Muscle layer of colon (tissue), 2 donors: ENCODE measurements around the gene PSMB10.
"Not testable (repeated sequence)": the region's sequence is repeated elsewhere in the genome, so short reads cannot be mapped to it uniquely, and the experiment has no call there.

Experiments used
- H3K27ac ChIP-seq: one replicate; pipeline ENCODE4 v1.7.0; 2013; ENCODE audit warnings: low read depth, mild to moderate bottlenecking, low read length, moderate library complexity
- H3K27me3 ChIP-seq, 2 donors: one replicate each; pipeline ENCODE4 v1.7.0; 2013; ENCODE audit warnings: low read length in 2 of 2, mild to moderate bottlenecking in 2 of 2; ENCODE audit not compliant: insufficient read depth in 2 of 2, control insufficient read depth in 1 of 2
- H3K36me3 ChIP-seq: one replicate; pipeline ENCODE4 v1.7.0; 2013; ENCODE audit warnings: mild to moderate bottlenecking, low read length; ENCODE audit not compliant: insufficient read depth
- H3K4me1 ChIP-seq: one replicate; pipeline ENCODE4 v1.7.0; 2013; ENCODE audit warnings: mild to moderate bottlenecking, low read length; ENCODE audit not compliant: insufficient read depth
- H3K4me3 ChIP-seq, 2 donors: one replicate each; pipeline ENCODE4 v1.7.0; 2013; ENCODE audit warnings: low read length in 2 of 2, low read depth in 1 of 2, mild to moderate bottlenecking in 1 of 2, moderate library complexity in 1 of 2
- H3K9ac ChIP-seq: one replicate; pipeline ENCODE4 v1.7.0; 2013; ENCODE audit warnings: low read length
- H3K9me3 ChIP-seq: one replicate; pipeline ENCODE4 v1.7.0; 2013; ENCODE audit warnings: mild to moderate bottlenecking, low read length
- donor health status: abdominal sarcoma.
- donor health status: Adenocarcinoma of cecum.

Gene PSMB10

DNA sequence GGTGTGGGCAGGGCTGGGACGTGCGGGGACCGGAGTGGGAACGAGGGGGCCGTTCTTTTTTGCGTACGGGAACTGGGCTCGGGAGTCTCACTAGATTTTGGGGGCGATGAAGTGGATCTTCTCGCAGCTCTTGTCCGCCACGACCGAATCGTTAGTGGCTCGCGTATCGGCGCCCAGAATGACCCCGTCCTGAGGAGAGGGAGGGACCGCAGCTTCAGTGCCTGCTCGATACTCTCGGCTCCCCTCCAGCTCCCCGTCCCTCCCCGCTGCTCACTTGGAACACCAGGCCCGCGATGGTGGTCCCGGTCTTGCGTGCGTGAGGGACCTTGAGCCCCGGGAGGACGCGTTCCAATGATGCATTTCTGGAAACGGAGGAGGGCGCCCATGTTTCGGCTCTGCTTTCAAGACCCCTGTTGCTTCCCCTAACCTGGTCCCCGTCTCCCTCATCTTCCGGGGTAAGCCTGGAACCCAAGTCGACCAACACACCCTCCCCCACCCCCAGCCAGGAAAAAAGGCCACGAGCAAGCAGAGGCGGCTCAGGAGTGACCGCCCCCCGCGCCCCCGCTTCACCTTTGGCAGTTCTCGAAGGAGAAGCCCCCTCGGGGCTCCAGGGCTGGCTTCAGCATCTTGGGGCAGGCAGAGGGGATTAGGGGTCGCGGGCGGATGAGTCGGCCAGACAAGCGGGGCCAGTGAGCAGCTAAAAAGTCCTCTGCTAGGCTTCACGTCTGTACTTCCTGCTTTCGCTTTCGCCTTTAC lies at the start of gene PSMB10:
PSMB10 (minus strand) TSS at position 727 of the 756 bp plus-strand sequence; CDS start at position 626, 101 bp downstream.
- Histone ChIP-seq H3K27ac (peak within 1 kb of the TSS; percentile 98), H3K4me1 (peaks cover 21% of the 10 kb centered on the region), H3K27me3 (no peaks in the 10 kb centered on the region), H3K4me3 (peak within 1 kb of the TSS; percentile 67 to 93), H3K9me3 (no peaks in the 10 kb centered on the region), H3K36me3 (peaks cover 17% of the 10 kb centered on the region), H3K9ac (peak within 1 kb of the TSS; percentile 92)

DNA sequence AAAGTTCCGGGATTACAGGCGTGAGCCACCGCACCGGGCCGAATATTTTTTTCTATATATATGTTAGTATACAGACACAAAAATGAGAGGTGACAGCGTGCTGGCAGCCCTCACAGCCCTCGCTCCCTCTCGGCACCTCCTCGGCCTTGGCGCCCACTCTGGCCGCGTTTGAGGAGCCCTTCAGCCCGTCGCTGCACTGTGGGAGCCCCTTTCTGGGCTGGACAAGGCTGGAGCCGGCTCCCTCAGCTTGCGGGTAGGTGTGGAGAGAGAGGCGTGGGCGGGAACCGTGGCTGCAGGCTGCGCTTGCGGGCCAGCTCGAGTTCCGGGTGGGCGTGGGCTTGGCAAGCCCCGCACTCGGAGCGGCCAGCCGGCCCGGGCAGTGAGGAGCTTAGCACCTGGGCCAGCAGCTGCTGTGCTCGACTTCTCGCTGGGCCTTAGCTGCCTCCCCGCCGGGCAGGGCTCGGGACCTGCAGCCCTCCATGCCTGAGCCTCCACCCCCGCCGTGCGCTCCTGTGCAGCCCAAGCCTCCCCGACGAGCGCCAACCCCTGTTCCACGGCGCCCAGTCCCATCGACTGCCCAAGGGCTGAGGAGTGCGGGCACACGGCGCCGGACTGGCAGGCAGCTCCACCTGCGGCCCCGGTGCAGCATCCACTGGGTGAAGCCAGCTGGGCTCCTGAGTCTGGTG lies 45.5 kb upstream of the PSMB10 start:
- Histone ChIP-seq H3K4me1 (no peaks in the 10 kb centered on the region), H3K27me3 (peaks cover 0 to 11% of the 10 kb centered on the region in 2 donors), H3K36me3 (no peaks in the 10 kb centered on the region), H3K9ac (no peak overlapping the region), H3K27ac (no peak overlapping the region), H3K9me3 (no peaks in the 10 kb centered on the region), H3K4me3 (no peak overlapping the region)

DNA sequence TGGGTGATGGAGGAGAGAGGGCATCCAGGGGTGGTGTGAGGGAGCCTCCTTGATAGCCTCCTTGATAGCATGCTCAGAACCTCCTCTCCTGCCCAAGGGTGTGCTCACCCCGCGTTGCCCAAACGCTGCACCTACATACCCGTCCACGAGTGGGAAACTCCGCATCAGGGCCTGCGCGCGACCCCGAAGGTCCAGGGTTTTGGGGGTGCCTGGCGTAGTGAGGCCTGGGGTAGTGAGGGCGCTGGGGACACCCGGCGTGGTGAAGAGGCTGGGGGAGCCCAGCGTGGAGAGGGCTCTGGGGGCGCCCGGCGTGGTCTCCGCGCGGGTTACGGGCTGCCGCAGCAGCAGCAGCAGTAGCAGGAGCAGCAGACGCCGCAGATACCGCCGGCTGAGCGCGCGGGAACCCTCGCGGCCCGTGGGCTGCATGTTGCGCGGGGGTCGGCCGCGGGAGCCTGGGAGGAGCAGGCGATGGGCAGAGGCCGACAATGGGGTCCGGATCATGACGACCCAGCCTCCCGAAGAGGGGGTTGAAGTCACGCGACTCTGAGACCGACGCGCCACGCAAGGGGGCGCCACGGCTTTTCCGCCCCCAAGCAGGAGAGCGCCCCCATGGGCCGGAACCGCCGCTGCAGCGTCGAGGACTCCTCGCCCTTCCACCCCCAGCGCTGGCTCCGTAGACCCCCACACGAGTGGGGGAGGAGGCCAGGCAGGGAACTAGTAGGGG lies 43.5 kb upstream of the PSMB10 start, which contains the start of gene DPEP3:
DPEP3 (minus strand) TSS at position 545 of the 724 bp plus-strand sequence; CDS start at position 426, 119 bp downstream.
- no peak within 1 kb of the TSS for H3K9ac ChIP-seq
- peaks cover 0 to 11% of the 10 kb centered on the region in 2 donors for H3K27me3 ChIP-seq
- no peak within 1 kb of the TSS for H3K27ac ChIP-seq
- H3K9me3 ChIP-seq, result no peaks in the 10 kb centered on the region
- H3K4me3 ChIP-seq, result no peak within 1 kb of the TSS
- no peaks in the 10 kb centered on the region for H3K4me1 ChIP-seq
- no peaks in the 10 kb centered on the region for H3K36me3 ChIP-seq

DNA sequence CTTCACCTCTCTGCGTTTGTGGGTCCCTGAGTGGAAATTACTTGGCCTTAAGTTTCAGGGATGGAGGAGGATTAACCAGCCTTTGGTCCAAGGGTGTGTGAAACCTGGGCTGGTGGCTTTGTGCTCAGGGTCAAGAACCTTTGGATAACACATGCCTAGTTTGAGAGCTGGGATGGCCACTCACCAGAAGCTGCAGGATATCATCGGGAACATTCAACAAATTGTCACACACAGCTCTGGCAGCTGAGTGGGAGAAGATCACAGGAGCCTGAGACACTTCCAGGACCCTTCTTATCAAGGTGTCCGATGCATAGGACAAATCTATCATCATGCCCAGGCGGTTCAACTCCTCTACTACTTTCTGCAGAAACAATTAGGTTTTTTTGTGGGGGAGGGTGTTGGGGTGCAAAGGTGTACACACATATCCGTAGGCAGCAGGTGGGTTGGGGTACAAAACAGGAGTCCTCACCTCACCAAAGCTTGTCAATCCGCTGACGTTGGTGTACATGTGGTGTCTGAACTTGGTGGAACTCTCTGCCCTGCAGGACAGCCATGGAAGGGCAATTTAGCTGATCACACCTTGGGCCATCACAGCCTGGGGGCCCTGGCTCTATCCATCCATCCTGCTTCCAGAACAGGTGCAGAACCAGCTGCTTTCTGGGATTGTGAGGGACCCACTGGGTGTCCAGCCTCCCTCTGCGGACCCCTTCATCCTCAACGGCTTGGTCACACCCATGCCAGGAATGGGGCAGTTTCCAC lies 41.0 kb upstream of the PSMB10 start:
- H3K27ac ChIP-seq, result no peak overlapping the region
- no peaks in the 10 kb centered on the region for H3K36me3 ChIP-seq
- no peaks in the 10 kb centered on the region for H3K9me3 ChIP-seq
- no peak overlapping the region for H3K4me3 ChIP-seq
- H3K27me3 ChIP-seq, result peaks cover 0 to 11% of the 10 kb centered on the region in 2 donors
- H3K4me1 ChIP-seq, result no peaks in the 10 kb centered on the region
- no peak overlapping the region for H3K9ac ChIP-seq

DNA sequence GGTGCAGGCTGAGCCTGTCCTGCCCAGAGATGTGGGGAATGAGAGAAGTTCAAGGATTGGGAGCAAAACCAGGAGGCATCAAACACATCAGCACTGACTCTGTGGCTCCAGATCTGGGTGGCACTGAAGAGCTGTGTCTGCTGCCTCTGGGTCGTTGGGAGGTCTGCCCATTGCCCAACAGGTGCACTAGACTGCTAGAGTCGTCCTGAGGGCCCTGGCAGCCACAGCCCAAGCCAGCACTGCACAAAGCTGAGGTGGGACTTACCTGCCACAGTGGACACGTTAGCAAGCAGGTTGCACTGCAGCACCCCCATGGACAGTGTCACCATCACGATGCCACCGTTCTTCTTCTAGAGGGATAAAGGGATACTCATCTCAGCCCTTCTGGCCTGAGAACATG lies 40.4 kb upstream of the PSMB10 start:
- Histone ChIP-seq H3K27ac (no peak overlapping the region), H3K4me1 (no peaks in the 10 kb centered on the region), H3K9ac (no peak overlapping the region), H3K9me3 (no peaks in the 10 kb centered on the region), H3K4me3 (no peak overlapping the region), H3K27me3 (peaks cover 0 to 11% of the 10 kb centered on the region in 2 donors), H3K36me3 (no peaks in the 10 kb centered on the region)

DNA sequence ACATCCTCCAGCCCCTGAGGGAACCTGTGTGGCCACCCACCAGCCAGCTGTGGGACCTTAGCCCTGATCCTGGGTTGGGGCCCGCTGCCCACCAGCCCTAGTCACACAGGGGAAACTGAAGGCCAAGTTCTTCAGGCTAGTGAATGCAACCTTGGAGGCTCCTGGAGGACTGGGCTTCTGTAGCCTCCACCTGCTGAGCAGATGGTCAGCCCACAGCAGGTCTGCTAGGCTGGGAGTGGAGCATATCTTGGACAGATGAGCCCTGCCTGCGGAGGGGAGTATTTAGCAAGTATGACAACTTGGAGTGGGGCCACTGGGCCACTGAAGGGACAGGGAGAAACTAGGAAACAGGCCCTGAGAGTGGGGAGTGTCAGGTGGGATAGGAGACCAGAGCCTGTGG lies 39.6 kb upstream of the PSMB10 start:
- Histone ChIP-seq H3K4me1 (no peaks in the 10 kb centered on the region), H3K9ac (no peak overlapping the region), H3K36me3 (no peaks in the 10 kb centered on the region), H3K9me3 (no peaks in the 10 kb centered on the region), H3K27ac (no peak overlapping the region), H3K4me3 (no peak overlapping the region), H3K27me3 (peaks cover 0 to 11% of the 10 kb centered on the region in 2 donors)

DNA sequence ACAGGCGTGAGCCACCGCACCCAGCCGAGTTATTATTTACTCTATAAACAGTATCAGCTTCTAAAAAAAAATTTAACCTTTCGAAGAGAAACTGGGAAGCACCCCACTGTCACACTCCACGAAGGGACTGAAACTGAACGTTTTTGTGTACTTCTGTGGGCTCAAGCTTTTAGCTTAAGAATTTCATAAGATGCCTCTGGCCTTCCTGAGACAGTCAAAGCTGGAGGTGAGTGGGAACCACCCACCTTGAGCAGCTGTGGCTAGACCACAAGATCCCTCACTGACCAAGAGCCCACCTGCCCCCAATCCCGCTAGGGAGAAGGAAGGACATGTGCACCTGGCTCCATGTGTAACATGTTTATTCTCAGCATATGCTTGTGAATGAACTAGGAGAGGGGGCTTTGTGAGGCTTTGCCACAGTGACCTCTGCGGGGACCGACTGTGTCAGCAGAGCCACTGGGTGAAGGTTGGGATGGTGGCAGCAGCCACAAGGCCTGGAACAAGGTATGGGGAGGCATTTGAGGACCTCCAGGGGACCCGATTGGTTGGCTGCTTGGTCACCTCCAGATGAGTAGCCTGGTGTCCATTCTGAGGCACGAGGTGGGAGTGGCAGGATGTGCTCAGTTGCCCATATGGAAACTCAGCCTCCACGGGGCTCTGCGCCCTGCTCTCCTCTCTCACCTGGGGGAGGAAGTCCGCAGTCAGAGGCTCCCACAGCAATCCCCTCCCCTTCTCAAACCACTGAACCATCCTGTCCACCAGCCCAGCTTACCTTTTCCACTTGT lies 38.9 kb upstream of the PSMB10 start:
- H3K36me3 ChIP-seq, result no peaks in the 10 kb centered on the region
- no peak overlapping the region for H3K9ac ChIP-seq
- peaks cover 0 to 11% of the 10 kb centered on the region in 2 donors for H3K27me3 ChIP-seq
- H3K9me3 ChIP-seq, result no peaks in the 10 kb centered on the region
- no peak overlapping the region for H3K4me3 ChIP-seq
- H3K27ac ChIP-seq, result no peak overlapping the region
- no peaks in the 10 kb centered on the region for H3K4me1 ChIP-seq

DNA sequence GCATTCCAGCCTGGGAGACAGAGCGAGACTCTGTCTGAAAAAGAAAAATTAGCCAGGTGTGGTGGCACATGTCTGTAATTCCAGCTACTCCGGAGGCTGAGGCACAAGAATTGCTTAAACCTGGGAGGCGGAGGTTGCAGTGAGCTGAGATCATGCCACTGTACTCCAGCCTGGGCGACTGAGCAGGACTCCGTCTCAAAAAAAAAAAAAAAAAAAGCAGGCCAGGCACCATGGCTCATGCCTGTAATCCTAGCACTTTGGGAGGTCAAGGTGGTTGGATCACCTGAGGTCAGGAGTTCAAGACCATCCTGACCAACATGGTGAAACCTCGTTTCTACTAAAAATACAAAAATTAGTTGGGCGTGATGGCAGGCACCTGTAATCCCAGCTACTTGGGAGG lies 35.6 kb upstream of the PSMB10 start:
- H3K36me3 ChIP-seq, H3K27ac ChIP-seq, H3K27me3 ChIP-seq, H3K9me3 ChIP-seq, H3K4me1 ChIP-seq, H3K4me3 ChIP-seq, H3K9ac ChIP-seq: not testable (repeated sequence)

DNA sequence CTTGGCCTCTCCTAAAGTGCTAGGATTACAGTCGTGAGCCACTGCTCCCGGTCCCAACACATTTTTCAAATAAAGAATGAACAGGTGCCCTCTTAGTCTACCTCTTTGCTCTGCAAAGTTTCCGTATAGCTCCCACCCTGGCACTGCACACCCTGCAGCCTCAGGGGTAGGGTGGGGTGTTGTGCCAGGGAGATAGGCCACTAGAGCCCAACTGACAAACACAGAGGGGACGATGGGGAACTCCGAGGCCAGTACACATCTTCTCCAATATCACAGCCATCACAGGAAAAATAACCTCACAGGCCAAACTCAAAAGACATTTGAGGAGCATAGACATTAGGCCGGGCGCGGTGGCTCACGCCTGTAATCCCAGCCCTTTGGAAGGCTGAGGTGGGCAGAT lies 34.5 kb upstream of the PSMB10 start:
- Histone ChIP-seq H3K4me3 (no peak overlapping the region), H3K9ac (no peak overlapping the region), H3K27me3 (no peaks in the 10 kb centered on the region), H3K36me3 (no peaks in the 10 kb centered on the region), H3K4me1 (peaks cover 13% of the 10 kb centered on the region), H3K27ac (no peak overlapping the region), H3K9me3 (no peaks in the 10 kb centered on the region)

DNA sequence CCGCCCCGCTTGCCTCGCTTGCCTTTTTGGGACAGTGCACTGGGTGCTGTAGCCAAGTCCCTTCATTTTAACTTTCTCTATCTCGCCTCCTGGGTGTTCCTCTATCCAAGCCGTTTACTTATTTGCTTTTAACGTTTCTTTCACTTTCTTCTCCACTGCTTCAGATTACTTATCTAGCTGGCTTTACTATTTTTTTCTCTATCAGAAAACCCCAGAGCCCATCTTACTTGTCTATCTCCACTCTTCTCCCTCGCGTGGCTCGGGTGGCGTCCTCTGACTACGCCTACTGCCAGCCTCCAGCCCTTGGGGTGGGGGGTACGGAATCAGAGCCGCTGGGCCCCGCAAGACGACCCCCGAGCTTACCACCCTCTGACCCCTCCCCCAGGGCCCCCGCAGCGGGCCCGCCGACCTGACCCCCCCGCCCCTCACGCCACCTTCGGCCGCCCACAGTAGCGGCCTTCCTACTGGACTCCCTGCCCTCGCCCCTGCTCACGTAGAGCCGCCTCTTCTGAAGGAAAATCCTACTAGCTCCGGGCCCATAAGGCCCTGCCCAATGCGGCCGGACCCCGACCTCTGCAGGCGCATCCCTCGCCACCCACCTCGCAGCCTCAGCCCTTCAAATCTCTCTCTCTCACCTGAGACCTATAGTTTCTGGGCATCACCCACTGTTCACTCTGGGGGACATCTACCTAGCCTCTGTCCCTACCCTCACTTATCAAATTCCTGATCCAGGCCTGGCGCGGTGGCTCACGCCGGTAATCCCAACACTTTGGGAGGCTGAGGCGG lies 32.8 kb upstream of the PSMB10 start:
- peak overlapping the region; percentile 96 for H3K27ac ChIP-seq
- no peaks in the 10 kb centered on the region for H3K27me3 ChIP-seq
- peak overlapping the region; percentile 89 to 97 for H3K4me3 ChIP-seq
- H3K9ac ChIP-seq, result peak overlapping the region; percentile 78
- H3K36me3 ChIP-seq, result no peaks in the 10 kb centered on the region
- H3K9me3 ChIP-seq, result no peaks in the 10 kb centered on the region
- peaks cover 30% of the 10 kb centered on the region for H3K4me1 ChIP-seq
